Activated T-helper 1 cell treated with anti-CD3 and anti-CD28 coated beads, Interleukin-2, amount 50 U/mL, for 16 hours (primary cell): ENCODE results near the gene CARS1.
"Not testable (repeated sequence)": the region's sequence is repeated elsewhere in the genome, so short reads cannot be mapped to it uniquely, and the experiment has no call there.

ENCODE experiments used
- DNase-seq, 2 donors: peaks; one replicate each; pipeline ENCODE4 v3.0.0-alpha.2; 2020; ENCODE audit warnings: low read depth in 1 of 2, low spot score in 1 of 2

CARS1 gene

DNA sequence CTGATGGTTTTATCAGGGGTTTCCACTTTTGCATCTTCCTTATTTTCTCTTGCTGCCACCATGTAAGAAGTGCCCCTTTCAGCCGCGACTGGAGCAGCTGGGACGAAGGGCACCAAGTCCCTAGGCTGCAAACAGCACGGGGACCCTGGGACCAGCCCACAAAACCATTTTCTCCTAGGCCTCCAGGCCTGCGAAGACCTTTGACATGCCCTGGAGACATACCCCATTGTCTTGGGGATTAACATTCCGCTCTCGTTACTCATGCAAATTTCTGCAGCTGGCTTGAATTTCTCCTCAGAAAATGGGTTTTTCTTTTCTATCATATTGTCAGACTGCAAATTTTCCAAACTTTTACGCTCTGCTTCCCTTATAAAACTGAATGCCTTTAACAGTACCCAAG lies 6.7 kb upstream of the CARS1 start:
- DNase-seq: not testable (repeated sequence)

DNA sequence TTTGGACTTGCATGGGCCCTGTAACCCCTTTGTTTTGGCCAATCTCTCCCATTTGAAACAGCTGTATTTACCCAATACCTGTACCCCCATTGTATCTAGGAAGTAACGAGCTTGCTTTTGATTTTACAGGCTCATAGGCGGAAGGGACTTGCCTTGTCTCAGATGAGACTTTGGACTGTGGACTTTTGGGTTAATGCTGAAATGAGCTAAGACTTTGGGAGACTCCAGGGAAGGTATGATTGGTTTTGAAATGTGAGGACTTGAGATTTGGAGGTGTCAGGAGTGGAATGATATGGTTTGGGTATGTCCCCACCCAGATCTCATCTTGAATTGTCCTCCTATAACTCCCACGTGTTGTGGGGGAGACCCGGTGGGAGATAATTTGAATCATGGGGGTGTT lies 6.2 kb upstream of the CARS1 start:
- not testable (repeated sequence) for DNase-seq

GRCh38 chr11:3060436-3061025 lies 3.3 kb upstream of the CARS1 start:
- DNase-seq: no peak

DNA sequence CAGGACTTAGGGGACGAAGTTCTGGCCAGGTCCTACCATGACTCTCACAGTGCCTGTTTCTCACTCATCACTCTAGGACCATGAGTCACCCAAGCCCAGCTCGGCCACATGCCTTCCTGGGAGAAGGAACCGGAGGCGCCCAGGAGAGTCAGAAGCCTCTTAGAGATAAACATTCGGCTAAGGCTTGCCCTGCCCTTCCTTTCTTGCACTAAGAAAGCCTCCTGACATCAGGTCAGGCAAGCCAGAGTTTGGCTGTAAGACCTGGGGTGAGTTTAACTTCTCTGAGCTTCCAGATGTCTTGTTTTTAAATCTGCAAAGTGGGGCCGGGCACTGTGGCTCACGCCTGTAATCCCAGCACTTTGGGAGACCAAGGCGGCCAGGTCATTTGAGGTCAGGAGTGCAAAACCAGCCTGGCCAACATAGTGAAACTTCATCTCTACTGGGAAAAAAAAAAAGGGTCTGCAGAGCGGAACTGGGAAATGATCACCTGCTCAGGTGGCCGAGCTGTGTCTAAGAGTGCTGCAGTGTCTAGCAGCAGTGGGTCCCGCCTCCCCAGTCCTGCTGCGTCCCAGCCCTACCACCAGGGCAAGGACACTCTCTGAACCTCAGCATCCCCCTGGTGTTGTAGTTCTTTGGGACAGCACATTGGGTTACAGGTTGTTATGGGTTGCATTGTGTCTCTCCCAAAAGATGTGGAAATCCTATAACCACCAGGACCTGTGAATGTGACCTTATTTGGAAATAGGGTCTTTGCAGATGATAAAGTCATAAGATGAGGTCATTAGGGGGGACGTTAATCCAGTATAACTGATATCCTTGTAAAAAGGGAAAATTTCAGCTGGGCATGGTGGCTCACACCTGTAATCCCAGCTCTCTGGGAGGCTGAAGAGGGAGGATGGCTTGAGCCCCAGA lies 1.8 kb upstream of the CARS1 start:
- no peak for DNase-seq

- DNase-seq: peak in 1 of 2 donors; percentile 10
These were observed 741 bp downstream of the CARS1 start for GRCh38 chr11:3056296-3057068.

- DNase-seq: no peak
These were observed 1.3 kb downstream of the CARS1 start for GRCh38 chr11:3055891-3056290.

DNA sequence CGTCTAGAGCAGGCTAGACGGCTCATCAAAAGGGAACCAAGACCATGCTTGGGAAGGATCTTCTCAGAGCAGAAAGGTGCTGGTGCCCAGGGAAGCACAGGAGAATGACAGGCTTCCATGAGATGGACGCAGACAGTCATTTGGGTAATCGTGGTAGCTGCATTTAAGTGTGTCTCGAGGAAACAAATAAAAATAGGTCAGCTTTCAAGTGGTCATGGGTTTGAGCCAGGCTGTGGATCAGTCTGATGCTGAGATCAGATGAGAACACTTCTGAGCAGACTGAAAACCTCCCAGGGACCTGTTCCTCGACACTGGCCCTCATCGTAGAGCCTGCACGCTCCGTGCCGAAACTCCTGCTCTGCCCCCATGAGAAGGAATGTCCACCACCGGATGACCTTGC lies 4.7 kb downstream of the CARS1 start:
- DNase-seq: no peak

DNA sequence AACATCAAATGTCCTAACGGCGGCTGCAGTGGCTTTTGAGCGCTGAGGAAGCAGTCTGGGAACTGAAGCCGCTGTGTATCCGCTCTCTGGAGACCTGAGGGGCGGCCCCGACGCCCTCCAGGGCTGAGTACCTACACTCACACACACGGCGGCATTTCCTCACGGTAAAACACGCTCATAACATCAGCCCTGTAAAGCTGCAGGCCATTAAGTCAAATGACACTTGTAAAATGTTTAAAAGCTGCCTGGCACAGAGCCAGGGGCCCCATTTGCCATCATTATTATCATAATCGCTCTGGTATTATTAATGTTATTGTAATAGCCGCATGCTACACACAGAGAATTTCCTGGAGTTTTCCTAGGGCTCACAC lies 5.1 kb downstream of the CARS1 start:
- no peak for DNase-seq

- no peak for DNase-seq
These were observed 5.8 kb downstream of the CARS1 start for GRCh38 chr11:3051196-3052108.

DNA sequence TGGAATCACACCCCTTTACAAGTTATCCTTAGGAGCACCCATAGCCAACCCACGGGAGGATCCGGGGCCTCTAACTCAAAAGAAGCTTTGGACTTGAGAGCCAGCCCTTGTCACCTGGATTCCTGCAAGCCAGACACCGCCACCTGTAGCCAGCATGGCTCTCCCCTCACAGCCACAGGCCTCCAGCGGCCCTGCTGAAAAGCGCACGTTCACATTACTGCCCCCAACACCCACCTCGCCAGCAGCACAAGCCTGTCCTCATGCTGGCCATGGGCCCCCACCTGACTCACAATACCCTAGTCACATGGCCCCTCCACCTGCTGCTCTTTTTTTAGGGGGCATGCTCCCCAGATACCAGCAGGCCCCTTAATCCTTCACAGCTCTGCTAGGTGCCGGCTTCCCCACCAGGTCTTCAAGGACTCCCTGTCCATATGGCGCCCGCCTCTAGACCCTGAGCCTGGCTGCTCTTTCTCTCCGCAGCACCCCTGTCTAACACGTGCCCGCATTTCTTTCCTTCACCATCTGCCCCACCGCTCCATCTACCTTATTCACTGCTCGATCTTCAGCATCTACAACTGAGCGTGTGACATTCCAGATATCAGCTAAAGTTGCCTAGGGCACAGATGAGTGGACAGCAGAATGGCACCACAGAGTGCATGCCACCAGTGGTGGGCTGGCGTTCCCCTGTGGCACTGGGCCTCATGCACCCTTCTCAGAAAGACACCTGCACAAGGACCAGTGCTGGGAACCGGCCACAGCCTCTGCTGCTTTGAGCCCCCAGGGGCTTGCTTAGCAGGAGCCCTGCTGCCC lies 6.6 kb downstream of the CARS1 start:
- no peak for DNase-seq

GRCh38 chr11:3049430-3050243 lies 7.6 kb downstream of the CARS1 start:
- peak; percentile 44 to 65 for DNase-seq

DNA sequence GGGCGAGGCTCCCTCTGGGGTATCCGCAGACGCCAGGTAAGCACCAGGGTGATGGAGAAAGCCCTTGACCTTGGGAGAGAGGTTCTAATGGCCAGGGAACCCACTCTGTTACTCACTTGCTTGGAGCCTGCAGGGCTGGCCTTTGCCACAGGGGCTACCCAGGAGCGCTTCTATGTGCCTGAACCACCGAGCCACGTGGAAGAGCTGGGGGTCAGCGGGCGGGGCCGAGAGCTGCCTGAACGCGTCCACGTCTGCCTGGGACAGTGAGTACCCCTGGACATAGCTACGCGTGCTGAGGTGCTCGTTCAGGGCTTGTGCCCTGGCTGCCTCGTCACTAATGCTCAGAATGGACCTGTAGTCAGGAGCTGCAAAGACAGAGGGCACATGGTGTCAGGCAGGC lies 9.6 kb downstream of the CARS1 start:
- DNase-seq: no peak

GRCh38 chr11:3046641-3047040 lies 10.6 kb downstream of the CARS1 start:
- no peak for DNase-seq

GRCh38 chr11:3046190-3046589 lies 11.0 kb downstream of the CARS1 start:
- DNase-seq: no peak

DNA sequence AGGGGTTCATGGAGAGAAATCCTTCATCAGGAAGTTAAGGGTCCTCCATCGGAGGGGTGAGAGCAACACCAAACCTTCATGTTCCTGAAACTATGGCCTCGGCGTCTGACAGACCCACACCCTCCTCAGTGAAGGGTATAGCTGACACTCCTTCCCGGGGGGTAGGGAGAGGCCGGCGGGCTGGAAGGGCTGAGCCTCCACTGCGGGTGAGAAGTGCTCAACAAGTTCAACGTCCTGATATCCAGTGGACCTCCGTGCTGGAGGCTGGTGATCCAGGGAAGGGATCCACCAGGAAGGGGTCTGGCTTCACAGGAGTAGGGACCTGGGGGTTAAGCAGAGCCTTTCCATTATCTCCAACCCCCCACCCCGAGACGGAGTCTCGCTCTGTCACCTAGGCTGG lies 12.3 kb downstream of the CARS1 start:
- no peak for DNase-seq

DNA sequence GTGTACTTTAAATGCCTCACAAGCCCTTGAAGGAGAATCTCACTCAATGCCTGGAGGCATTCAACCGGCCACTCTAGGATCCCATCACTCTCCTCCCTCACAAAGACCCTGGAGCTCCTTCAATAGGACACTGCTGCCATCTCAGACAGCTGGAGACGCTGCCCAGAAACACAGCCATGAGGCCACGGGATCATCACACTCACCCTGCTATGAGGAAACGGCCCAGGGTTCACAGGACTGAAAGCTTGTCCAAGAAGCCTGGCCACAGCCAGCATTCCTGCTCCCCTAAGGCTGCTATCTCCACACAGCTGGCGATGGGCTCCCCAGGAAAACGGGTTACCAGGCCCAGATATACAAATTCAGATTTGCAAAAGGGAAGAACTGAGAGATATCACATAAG lies 13.2 kb downstream of the CARS1 start:
- no peak for DNase-seq

- DNase-seq: no peak
These were observed 13.8 kb downstream of the CARS1 start for GRCh38 chr11:3043315-3043871.

GRCh38 chr11:3042496-3043314 lies 14.5 kb downstream of the CARS1 start:
- DNase-seq: no peak
